H1 (cell line): ENCODE measurements around the gene KCTD19. TPM values are rescaled to one million over a fixed set of nuclear protein-coding genes. Genes with fewer than 3 reads are reported as not detected.

Experiments
- CTCF ChIA-PET: fragments of 300-600 bp; sonication (Branson Sonifier 250); formaldehyde crosslinking; loops from one replicate; lab custom pipeline; 2021; ENCODE audit not compliant: partially characterized antibody; lab: Charles Lee
- POLR2A ChIA-PET: fragments of 300-600 bp; sonication (Branson Sonifier 250); formaldehyde crosslinking; loops from one replicate; lab custom pipeline; 2021; ENCODE audit warnings: inconsistent platforms; ENCODE audit not compliant: partially characterized antibody; lab: Charles Lee
- DNase-seq, 2 experiments: peaks; one replicate each; pipeline versions ENCODE4 v3.0.0 to v3.0.0-alpha.2; 2010 to 2022; ENCODE audit warnings: low spot score in 2 of 2, low read depth in 1 of 2, mixed read lengths in 1 of 2
- FAIRE-seq: peaks from 2 replicates; lab custom pipeline; 2011; peaks lifted over from hg19 to GRCh38; lab: Jason Lieb, UNC
- H2AFZ ChIP-seq: 2 replicates; pipeline ENCODE4 v1.8.1; 2012; ENCODE audit warnings: low read length, inconsistent platforms
- H2AK5ac ChIP-seq: 2 replicates; pipeline ENCODE4 v1.6.1; 2013; ENCODE audit warnings: low read depth, low read length
- H2BK120ac ChIP-seq: replicated peaks from 2 replicates; pipeline ENCODE3; 2013; ENCODE audit warnings: low read depth, low read length, inconsistent platforms
- H2BK12ac ChIP-seq: 2 replicates; pipeline ENCODE4 v1.6.1; 2013; ENCODE audit warnings: low read depth, low read length
- H2BK15ac ChIP-seq: 2 replicates; pipeline ENCODE4 v1.6.1; 2013; ENCODE audit warnings: low read length
- H2BK20ac ChIP-seq: 2 replicates; pipeline ENCODE4 v1.6.1; 2013; ENCODE audit warnings: low read length
- H2BK5ac ChIP-seq: 2 replicates; pipeline ENCODE4 v1.6.1; 2013; ENCODE audit warnings: low read depth, low read length
- H3K14ac ChIP-seq: 2 replicates; pipeline ENCODE4 v1.6.1; 2013; ENCODE audit warnings: inconsistent platforms; ENCODE audit not compliant: insufficient read length
- H3K18ac ChIP-seq: 2 replicates; pipeline ENCODE4 v1.6.1; 2013; ENCODE audit warnings: low read length; ENCODE audit errors: extremely low read depth
- H3K23ac ChIP-seq: 2 replicates; pipeline ENCODE4 v1.6.1; 2013; ENCODE audit warnings: inconsistent platforms; ENCODE audit not compliant: insufficient read length
- H3K23me2 ChIP-seq: 2 replicates; pipeline ENCODE4 v1.6.1; 2013; ENCODE audit warnings: low read depth, low read length
- H3K27ac ChIP-seq: 2 replicates; pipeline ENCODE4 v1.6.1; 2011; ENCODE audit warnings: low read depth, low read length, inconsistent platforms
- H3K27me3 ChIP-seq, 4 experiments: replicated peaks in 1 of 4; 1 replicate in 1 of 4; 2 replicates in 3 of 4; pipeline versions ENCODE4 v1.6.1 to v1.8.1; 2011 to 2013; ENCODE audit warnings: low read length in 3 of 4, mild to moderate bottlenecking in 3 of 4, inconsistent platforms in 2 of 4, mixed read lengths in 2 of 4, moderate library complexity in 1 of 4; ENCODE audit not compliant: control insufficient read depth in 3 of 4, insufficient read depth in 3 of 4; ENCODE audit errors: extremely low read depth in 1 of 4
- H3K36me3 ChIP-seq, 4 experiments: 2 replicates each; pipeline versions ENCODE4 v1.6.1 to v1.8.1; 2011 to 2013; ENCODE audit warnings: mild to moderate bottlenecking in 4 of 4, low read length in 3 of 4, moderate library complexity in 2 of 4, control low read depth in 1 of 4, inconsistent platforms in 1 of 4; ENCODE audit not compliant: insufficient read depth in 4 of 4, control insufficient read depth in 2 of 4
- H3K4ac ChIP-seq: replicated peaks from 2 replicates; pipeline ENCODE3; 2013; ENCODE audit warnings: low read length, low read depth, mixed read lengths, inconsistent platforms; ENCODE audit not compliant: insufficient read length
- H3K4me1 ChIP-seq, 4 experiments: replicated peaks in 1 of 4; 1 replicate in 1 of 4; 2 replicates in 3 of 4; pipeline versions ENCODE4 v1.6.1 to v1.8.1; 2011 to 2013; ENCODE audit warnings: low read length in 3 of 4, inconsistent platforms in 2 of 4, mixed read lengths in 1 of 4; ENCODE audit not compliant: insufficient read depth in 4 of 4, control insufficient read depth in 3 of 4
- H3K4me2 ChIP-seq, 2 experiments: 2 replicates each; pipeline versions ENCODE4 v1.6.1 to v1.8.1; 2011 to 2013; ENCODE audit warnings: low read depth in 2 of 2, low read length in 2 of 2, control low read depth in 1 of 2, inconsistent platforms in 1 of 2, mild to moderate bottlenecking in 1 of 2; ENCODE audit not compliant: insufficient read depth in 1 of 2
- H3K4me3 ChIP-seq, 4 experiments: fragments of 200-600, 300-600 bp in 1 of 4; sonication (generic), shearing (Covaris generic), sonication (Bioruptor Twin) in 1 of 4; 2 replicates each; pipeline versions ENCODE4 v1.5.1 to v1.8.1; 2011 to 2016; ENCODE audit warnings: low read length in 4 of 4, low read depth in 3 of 4, control low read depth in 2 of 4, inconsistent platforms in 2 of 4, mild to moderate bottlenecking in 2 of 4, mixed read lengths in 1 of 4, moderate library complexity in 1 of 4; ENCODE audit not compliant: insufficient read depth in 2 of 4; ENCODE audit errors: extremely low read depth in 1 of 4
- H3K56ac ChIP-seq: replicated peaks from 2 replicates; pipeline ENCODE3; 2013; ENCODE audit warnings: low read depth, mild to moderate bottlenecking, mixed read lengths, low read length, inconsistent platforms; ENCODE audit not compliant: insufficient read length
- H3K79me1 ChIP-seq: 2 replicates; pipeline ENCODE4 v1.6.1; 2013; ENCODE audit warnings: low read depth, low read length, control low read depth
- H3K79me2 ChIP-seq, 2 experiments: 2 replicates each; pipeline versions ENCODE4 v1.6.1 to v1.8.1; 2012 to 2013; ENCODE audit warnings: low read length in 2 of 2, mild to moderate bottlenecking in 2 of 2, inconsistent platforms in 1 of 2; ENCODE audit not compliant: insufficient read depth in 2 of 2, control insufficient read depth in 1 of 2
- H3K9ac ChIP-seq, 4 experiments: replicated peaks in 1 of 4; 1 replicate in 1 of 4; 2 replicates in 3 of 4; pipeline versions ENCODE4 v1.6.1 to v1.8.1; 2011 to 2013; ENCODE audit warnings: low read depth in 3 of 4, low read length in 3 of 4, control low read depth in 2 of 4, mild to moderate bottlenecking in 2 of 4, moderate library complexity in 2 of 4, inconsistent platforms in 1 of 4; ENCODE audit errors: extremely low read depth in 1 of 4
- H3K9me3 ChIP-seq, 2 experiments: 2 replicates each; pipeline versions ENCODE4 v1.6.1 to v1.8.1; 2012 to 2013; ENCODE audit warnings: mild to moderate bottlenecking in 2 of 2, moderate library complexity in 2 of 2, control low read depth in 1 of 2, inconsistent platforms in 1 of 2, low read depth in 1 of 2, low read length in 1 of 2, mixed read lengths in 1 of 2; ENCODE audit not compliant: insufficient read depth in 2 of 2
- H4K20me1 ChIP-seq, 2 experiments: replicated peaks in 1 of 2; 2 replicates each; pipeline versions ENCODE3 to v1.8.1; 2011 to 2013; ENCODE audit warnings: inconsistent platforms in 2 of 2, low read length in 2 of 2, mild to moderate bottlenecking in 1 of 2; ENCODE audit not compliant: insufficient read depth in 2 of 2, control insufficient read depth in 1 of 2
- H4K5ac ChIP-seq: 2 replicates; pipeline ENCODE4 v1.6.1; 2013; ENCODE audit warnings: low read length, low read depth, mixed read lengths, inconsistent platforms; ENCODE audit not compliant: insufficient read length
- H4K8ac ChIP-seq: 2 replicates; pipeline ENCODE4 v1.8.0; 2013; ENCODE audit warnings: mild to moderate bottlenecking, moderate library complexity, low read length, inconsistent platforms; ENCODE audit not compliant: insufficient read depth; ENCODE audit errors: extremely low read depth
- H4K91ac ChIP-seq: replicated peaks from 2 replicates; pipeline ENCODE3; 2013; ENCODE audit warnings: low read length, mixed read lengths, inconsistent platforms; ENCODE audit not compliant: insufficient read length
- FOSL1 ChIP-seq: IDR thresholded peaks from 2 replicates; pipeline ENCODE4 v1.6.1; 2011; ENCODE audit warnings: mild to moderate bottlenecking, low read depth, low read length, moderate library complexity; ENCODE audit not compliant: insufficient read depth
- SIX5 ChIP-seq: IDR thresholded peaks from 2 replicates; pipeline ENCODE4 v1.6.1; 2011; ENCODE audit warnings: mild to moderate bottlenecking, low read depth, low read length
- WGBS, 2 experiments: shearing (Covaris generic) in 1 of 2; methylation state at CpG; one replicate each; pipeline versions ENCODE4 v1.1.6 to v1.1.7; 2013 to 2015; ENCODE audit warnings: low lambda C conversion rate in 2 of 2, mixed read lengths in 2 of 2, inconsistent platforms in 1 of 2, low coverage in 1 of 2, missing lambda C conversion rate in 1 of 2; ENCODE audit not compliant: insufficient replicate concordance in 2 of 2, insufficient coverage in 1 of 2, insufficient read length in 1 of 2; ENCODE audit errors: extremely low coverage in 1 of 2, missing lambda C conversion rate in 1 of 2; 5-methylcytosine and 5-hydroxymethylcytosine counted together
- polyA plus RNA-seq, 7 experiments: library from polyadenylated mRNA; depleted of rRNA in 3 of 7; stranded (reverse) in 5 of 7; unstranded in 2 of 7; fragments of >200 nt in 5 of 7; fragments of 200-250 nt in 2 of 7; gene quantifications; 1 replicate in 5 of 7; 2 replicates in 1 of 7; 4 replicates in 1 of 7; pipeline versions ENCODE4 v1.2.1 to v1.2.3, GENCODE V29; 2011 to 2013; ENCODE audit warnings: missing spikeins in 2 of 7, mixed read lengths in 2 of 7
- total RNA-seq: library from RNA; stranded (reverse); fragmentation: NEBNext Ultra II Directional; extraction: Animal tissue kit (Norgen Biotek cat#: 25700); gene quantifications from 2 replicates; pipeline ENCODE4 v1.2.1, GENCODE V29; 2021
- TF ChIP-seq, protein P1 (sequence below): IDR thresholded peaks from 2 replicates; pipeline ENCODE4 v1.6.1; 2012; ENCODE audit warnings: low read length, inconsistent platforms

Gene KCTD19
- total and polyA plus RNA-seq, 2 of the 8 experiments (the other 6 are each of a cell fraction or from before 2014, with no cell fraction given): 0.06 to 0.24 TPM

DNA sequence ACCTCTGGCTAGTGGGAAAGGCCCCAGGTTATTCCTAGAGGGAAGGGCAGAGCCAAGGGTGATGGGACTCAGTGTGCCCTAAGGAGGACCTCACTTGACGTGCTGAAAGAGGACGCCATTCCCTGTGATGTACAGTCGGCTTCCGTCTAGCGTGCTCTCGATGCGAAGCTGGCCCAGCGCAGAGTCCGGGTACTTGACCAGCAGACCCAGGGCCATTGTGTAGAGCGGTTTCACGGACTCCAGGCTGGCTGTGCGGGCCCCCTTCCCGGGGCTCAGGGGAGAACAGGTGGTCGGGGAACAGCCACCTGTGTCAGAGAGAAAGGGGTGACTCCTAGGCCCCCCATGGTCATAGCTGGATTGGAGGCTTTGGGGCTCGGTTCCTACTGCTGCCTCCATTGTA lies 27.3 kb downstream of the KCTD19 start:
- no peak overlapping the region for H2BK5ac ChIP-seq
- no peak overlapping the region for H3K23ac ChIP-seq
- H3K4me2 ChIP-seq: no peak overlapping the region
- ChIA-PET POLR2A (interaction anchor here (0.6 to 1.7 kb wide), 3 partner anchors 14 to 564 kb away, joined by 3 to 4 read pairs (median 3); no protein-coding TSS in a partner anchor), CTCF (interaction anchor here (0.6 to 11.3 kb wide), 6 partner anchors 10 to 49 kb away, joined by 3 to 93 read pairs (median 4); no protein-coding TSS in a partner anchor)
- no peak overlapping the region for H2AK5ac ChIP-seq
- H4K20me1 ChIP-seq: no peaks in the 10 kb centered on the region
- no peak overlapping the region for H3K56ac ChIP-seq
- H2AFZ ChIP-seq: no peak overlapping the region
- H3K9ac ChIP-seq: no peak overlapping the region
- H2BK20ac ChIP-seq: no peak overlapping the region
- no peak overlapping the region for H4K8ac ChIP-seq
- H3K79me2 ChIP-seq: no peaks in the 10 kb centered on the region
- no peak overlapping the region for H3K4ac ChIP-seq
- no peaks in the 10 kb centered on the region for H3K79me1 ChIP-seq
- no peak overlapping the region for H4K5ac ChIP-seq
- 95% methylated on average over 15 of the region's 15 CpGs; no CpG with 5 or more reads in 1 of the 2 experiments for WGBS, 2 experiments
- H2BK120ac ChIP-seq: no peak overlapping the region
- H4K91ac ChIP-seq: no peak overlapping the region
- H3K9me3 ChIP-seq: no peaks in the 10 kb centered on the region
- no peak overlapping the region for H2BK12ac ChIP-seq
- H3K4me3 ChIP-seq: no peak overlapping the region
- H3K14ac ChIP-seq: no peak overlapping the region
- H2BK15ac ChIP-seq: no peak overlapping the region
- H3K27me3 ChIP-seq: peaks cover 0 to 5% (median under 1%) of the 10 kb centered on the region in 4 experiments; a peak in 4 of 7 replicates
- H3K36me3 ChIP-seq: no peaks in the 10 kb centered on the region
- DNase-seq: no peak
- H3K27ac ChIP-seq: no peak overlapping the region
- no peak overlapping the region for H3K18ac ChIP-seq
- H3K4me1 ChIP-seq: no peaks in the 10 kb centered on the region; a peak in 1 of 7 replicates
- TF ChIP-seq FOSL1 (no peak), SIX5 (no peak)
- TF ChIP-seq, protein P1, sequence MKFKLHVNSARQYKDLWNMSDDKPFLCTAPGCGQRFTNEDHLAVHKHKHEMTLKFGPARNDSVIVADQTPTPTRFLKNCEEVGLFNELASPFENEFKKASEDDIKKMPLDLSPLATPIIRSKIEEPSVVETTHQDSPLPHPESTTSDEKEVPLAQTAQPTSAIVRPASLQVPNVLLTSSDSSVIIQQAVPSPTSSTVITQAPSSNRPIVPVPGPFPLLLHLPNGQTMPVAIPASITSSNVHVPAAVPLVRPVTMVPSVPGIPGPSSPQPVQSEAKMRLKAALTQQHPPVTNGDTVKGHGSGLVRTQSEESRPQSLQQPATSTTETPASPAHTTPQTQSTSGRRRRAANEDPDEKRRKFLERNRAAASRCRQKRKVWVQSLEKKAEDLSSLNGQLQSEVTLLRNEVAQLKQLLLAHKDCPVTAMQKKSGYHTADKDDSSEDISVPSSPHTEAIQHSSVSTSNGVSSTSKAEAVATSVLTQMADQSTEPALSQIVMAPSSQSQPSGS: no peak
- no peaks in the 10 kb centered on the region for H3K23me2 ChIP-seq
- FAIRE-seq: no peak
